Stimulated activated CD4-positive, alpha-beta T cell treated with anti-CD3 and anti-CD28 coated beads, Interleukin-1b, Interleukin-23, amount 100 ng/mL, for 4 hours (primary cell): Measurements from ENCODE around the gene USO1.
A peak's percentile ranks its signal among the peaks of the same experiment; 100 is the strongest.
"Not testable (repeated sequence)": the region's sequence is repeated elsewhere in the genome, so short reads cannot be mapped to it uniquely, and the experiment has no call there.

Experiments used
- DNase-seq, 2 donors: peaks; one replicate each; pipeline ENCODE4 v3.0.0-alpha.2; 2020; ENCODE audit warnings: low read depth in 2 of 2

The USO1 gene, protein sequence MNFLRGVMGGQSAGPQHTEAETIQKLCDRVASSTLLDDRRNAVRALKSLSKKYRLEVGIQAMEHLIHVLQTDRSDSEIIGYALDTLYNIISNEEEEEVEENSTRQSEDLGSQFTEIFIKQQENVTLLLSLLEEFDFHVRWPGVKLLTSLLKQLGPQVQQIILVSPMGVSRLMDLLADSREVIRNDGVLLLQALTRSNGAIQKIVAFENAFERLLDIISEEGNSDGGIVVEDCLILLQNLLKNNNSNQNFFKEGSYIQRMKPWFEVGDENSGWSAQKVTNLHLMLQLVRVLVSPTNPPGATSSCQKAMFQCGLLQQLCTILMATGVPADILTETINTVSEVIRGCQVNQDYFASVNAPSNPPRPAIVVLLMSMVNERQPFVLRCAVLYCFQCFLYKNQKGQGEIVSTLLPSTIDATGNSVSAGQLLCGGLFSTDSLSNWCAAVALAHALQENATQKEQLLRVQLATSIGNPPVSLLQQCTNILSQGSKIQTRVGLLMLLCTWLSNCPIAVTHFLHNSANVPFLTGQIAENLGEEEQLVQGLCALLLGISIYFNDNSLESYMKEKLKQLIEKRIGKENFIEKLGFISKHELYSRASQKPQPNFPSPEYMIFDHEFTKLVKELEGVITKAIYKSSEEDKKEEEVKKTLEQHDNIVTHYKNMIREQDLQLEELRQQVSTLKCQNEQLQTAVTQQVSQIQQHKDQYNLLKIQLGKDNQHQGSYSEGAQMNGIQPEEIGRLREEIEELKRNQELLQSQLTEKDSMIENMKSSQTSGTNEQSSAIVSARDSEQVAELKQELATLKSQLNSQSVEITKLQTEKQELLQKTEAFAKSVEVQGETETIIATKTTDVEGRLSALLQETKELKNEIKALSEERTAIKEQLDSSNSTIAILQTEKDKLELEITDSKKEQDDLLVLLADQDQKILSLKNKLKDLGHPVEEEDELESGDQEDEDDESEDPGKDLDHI

DNA sequence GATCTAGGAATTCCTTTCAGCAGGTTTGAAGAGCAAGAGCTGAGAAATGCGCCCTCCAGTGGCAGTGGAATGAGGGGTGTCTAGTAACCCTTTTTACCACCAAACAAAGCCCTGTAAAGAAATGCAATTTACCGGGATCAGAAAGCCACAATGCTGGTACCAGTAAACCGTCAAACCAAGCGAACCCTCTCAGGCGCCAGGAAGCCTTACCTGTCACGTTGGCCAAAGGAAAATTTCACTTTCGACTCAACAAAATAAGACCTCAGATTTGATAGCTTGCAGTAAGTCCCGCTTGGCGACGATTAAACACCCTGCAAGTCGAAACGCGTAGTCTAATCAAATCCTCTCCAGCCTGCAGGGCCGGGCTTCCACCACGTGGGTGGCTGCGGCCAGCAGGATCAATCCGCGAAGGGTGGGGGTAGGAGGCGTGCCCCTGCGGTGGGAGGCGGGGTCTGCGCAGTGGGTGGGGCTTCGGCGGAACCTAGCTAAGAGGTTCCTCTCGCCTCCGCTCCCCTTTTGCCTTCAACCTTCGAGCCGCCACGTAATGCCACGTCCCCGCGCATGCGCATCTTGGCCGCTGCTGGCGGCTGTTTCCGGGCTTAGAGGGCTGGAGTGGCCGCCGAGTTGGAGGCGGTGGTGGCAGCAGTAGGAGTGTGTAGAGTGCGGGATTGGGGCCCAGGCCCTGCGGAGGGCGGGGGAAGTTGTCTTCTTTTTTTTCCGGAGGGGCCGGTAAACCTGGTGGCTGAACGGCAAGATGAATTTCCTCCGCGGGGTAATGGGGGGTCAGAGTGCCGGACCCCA, at the start of gene USO1:
Gene USO1, plus strand, starts transcription at position 512 of the 801 bp plus-strand sequence. Its CDS starts 243 bp downstream, at position 755.
- DNase-seq = peak; percentile 97 to 99

GRCh38 chr4:75675004-75675531, 49.3 kb upstream of the USO1 start:
- no peak for DNase-seq

DNA sequence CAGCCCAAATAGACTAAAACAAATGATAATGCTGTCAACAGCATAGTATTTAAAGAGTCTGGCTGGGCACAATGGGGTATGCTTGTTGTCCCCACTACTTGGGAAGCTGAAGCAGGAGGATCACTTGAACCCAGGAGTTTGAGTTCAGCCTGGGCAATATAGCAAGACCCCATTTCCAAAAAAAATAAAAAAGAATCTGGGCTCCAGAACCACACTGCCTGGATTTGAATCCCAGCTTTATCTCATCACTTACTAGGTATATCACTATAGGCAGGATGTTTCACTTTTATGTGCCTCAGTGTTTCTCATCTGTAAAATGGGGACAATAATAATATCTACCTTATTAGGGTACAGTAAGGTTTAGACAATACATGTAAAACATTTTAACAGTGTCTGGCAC, 45.9 kb upstream of the USO1 start:
- DNase-seq = no peak

GRCh38 chr4:75678965-75679364, 45.4 kb upstream of the USO1 start:
- no peak for DNase-seq

DNA sequence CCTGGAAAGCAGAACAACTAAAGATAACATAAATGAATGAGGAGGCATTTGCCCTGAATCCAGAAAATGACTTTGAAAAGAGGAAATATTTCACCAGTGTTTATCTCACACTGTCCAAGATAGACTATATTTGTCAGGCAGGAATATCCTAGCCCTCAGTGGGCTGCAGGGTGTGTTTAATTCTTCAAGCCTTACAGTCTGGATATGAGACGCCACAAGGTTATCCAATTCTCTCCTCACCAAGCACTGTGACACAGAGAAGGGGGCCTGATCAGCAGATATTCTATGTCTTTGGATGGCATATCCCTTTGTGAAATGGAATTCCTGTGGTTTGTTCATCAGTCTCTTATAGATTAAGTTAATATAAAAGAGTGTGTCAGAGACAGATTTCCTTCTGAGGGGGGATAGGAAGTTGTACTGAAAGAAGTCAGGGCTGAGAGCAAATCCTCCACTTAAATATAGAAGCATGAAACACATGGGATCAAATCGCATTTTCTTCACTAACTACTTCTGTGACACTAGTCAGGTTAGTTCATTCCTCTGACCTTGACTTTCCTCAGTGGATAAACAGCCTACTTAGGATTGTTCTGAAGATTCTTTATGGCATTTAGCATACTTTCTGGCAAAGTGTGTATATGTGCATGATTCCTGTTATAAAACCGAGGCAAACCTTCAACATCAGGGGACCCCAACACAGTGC, 44.4 kb upstream of the USO1 start:
- DNase-seq = no peak

GRCh38 chr4:75683482-75684155, 40.8 kb upstream of the USO1 start:
- DNase-seq = no peak

DNA sequence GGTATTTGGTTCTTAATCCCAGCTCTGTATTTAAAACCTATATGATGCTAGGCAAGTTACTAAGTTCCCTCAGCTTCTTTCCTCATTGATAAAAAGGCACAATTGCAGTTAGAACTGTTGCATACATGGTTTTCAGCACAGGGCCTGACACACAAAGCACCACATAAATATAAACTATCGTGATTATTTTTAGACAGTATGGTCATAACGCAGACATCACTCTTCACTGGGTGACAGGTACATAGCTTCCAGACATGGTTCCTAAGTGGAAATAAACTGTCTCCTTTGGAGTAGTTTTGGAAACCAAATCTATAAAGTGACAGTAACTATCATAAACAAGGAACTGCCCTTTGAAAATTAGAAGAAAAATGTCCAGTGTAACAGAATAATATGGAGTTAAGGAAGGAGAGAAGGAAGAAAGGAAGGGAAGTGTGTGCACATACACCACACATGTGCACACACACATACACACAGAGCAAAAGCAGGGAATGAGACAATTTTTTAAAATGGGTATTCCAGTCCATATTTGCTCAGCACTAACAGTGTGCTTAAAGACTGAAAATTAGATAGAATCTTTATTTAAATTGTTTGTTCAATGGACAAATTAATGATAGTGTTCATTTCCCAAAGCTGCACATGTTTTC, 38.7 kb upstream of the USO1 start:
- DNase-seq = no peak

DNA sequence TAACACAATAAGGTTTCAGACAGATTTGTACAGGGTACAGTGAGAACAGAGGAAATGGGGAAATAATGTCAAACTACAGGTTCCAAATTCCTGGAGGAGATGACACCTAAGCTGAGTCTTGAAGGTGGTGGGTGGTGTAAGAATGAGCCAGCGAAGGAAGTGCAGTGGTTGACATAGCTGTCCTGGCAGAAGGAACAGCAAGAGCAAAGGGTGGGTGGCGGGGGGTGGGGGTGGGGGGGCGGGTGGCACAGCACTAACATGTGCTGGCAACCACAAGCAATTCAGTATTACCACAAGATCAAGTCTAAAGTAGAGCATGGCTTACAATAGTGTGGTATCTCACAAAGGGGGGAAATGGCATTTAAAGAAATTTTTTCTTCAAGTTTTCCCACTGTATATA, 38.0 kb upstream of the USO1 start:
- DNase-seq = peak in 1 of 2 donors; percentile 27

DNA sequence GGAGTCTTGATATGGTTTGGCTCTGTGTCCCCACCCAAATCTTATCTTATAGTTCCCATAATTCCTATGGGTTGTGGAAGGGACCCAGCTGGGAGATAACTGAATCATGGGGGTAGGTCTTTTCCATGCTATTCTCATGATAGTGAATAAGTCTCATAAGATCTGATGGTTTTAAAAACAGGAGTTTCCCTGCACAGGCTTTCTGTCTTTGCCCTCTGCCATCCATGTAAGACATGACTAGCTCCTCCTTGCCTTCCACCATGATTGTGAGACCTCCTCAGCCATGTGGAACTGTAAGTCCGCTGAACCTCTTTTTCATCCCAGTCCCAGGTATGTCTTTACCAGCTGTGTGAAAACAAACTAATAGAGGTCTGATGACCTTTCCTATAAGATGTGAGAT, 37.3 kb upstream of the USO1 start:
- not testable (repeated sequence) for DNase-seq

DNA sequence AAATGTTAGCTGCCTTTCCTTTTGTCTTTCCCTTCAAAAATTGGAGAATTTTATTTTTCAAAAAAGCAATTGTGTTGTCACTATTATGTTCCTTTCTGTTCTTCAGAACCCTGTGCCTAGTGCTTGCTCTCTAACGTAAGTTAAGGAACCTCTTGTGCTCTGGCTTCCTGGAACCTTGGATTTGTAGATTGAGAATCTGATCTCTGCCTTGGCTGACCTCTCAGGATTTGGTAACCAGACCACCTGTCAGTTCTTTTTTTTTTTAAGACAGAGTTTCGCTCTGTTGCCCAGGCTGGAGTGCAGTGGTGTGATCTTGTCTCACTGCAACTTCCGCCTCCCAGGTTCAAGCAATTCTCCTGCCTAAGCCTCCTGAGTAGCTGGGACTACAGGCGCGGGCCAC, 32.3 kb upstream of the USO1 start:
- DNase-seq = not testable (repeated sequence)

DNA sequence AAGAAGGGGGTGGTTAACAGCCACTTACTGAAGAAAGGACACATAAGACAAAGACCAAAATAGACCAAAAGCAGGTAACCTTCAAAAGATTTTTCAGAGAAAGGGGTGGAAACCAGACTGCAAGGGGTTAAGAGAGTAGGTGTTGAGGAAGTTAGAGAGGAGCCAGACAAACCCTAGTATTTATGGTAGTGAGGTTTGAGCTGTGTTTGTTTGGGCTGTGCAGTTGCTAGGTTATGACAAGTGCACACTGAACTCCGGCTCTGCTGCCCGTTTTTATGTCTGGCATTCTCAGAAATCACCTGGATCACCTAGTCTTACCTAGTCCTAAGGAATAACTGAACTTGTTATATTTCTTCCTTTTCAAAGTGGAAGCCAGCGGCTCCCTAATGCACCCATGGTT, 28.3 kb upstream of the USO1 start:
- no peak for DNase-seq

DNA sequence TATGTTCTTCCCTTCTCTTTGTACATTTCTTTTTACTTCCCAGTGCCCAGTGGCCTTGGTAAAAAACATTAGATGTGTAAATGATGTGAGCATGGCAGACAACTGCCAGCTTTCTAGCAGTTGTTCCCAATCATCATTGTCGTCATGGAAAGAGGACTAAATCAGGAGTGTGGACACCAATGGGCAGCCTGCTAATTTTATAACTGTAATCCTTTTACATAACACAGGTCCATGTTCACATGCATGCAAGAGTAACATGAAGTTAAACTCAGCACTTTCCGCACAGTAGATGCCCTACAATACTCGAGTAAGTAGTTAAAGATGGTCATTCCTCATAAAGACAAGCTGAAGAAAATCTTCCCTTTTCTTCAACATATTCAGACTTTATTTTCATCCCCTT, 27.8 kb upstream of the USO1 start:
- no peak for DNase-seq

DNA sequence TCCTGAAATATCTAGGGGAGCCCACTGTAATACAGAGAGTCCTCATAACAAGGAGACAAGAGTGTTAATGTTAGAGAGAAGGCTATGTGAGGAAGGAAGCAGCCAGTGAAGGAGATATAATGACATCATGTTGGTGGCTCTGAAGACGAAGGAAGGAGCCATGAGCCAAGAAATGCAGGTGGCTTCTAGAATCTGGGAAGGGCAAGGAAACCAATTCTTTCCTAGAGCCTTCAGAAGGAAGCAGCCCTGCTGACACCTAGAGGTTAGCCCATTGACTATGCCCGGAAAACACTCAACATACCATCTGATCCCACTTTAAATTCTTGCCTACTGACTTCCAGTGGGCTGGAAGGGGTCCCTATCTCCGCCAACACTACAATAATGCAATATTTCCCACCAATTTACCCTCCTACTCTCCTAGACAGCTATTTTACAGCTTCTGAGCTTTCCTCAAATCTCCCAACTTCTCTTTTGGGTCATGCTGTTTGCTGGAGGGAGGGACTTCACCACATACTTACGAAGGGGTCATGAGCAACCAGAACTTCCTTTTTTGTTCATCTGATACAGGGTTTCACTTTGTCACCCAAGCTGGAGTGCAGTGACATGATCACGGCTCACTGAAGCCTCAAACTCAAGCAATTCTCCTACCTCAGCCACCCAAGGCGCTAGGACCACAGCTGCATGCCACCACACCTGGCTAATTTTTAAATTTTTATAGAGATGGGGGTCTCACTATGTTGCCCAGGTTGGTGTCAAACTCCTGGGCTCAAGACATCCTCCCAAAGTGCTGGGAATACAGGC, 26.0 kb upstream of the USO1 start:
- DNase-seq = no peak

GRCh38 chr4:75698963-75699228, 25.5 kb upstream of the USO1 start:
- no peak for DNase-seq

- DNase-seq = no peak
Observed at GRCh38 chr4:75699299-75699698, 25.1 kb upstream of the USO1 start.

DNA sequence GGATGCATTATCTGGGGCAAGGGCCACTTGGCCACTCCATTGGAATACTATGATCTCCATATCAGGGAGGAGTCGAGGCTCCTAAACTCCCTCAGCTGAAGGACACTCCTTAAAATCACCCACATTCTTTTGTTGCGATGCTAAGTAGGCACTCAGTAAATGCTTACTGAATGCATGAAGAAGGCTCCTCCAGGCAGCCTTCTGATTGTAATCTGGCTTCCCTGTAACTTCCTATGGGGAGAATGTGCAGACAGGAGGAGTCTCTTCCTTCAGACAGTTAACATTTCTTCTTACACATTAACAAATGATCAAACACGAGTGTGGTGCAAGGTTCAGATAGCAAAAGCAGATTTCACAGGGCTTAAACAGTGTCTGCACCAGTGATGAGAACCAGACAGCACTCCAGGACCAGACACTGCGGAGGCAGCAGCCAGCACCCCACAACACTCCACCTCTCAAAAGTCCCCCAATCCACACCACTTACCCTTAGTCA, 21.4 kb upstream of the USO1 start:
- no peak for DNase-seq

DNA sequence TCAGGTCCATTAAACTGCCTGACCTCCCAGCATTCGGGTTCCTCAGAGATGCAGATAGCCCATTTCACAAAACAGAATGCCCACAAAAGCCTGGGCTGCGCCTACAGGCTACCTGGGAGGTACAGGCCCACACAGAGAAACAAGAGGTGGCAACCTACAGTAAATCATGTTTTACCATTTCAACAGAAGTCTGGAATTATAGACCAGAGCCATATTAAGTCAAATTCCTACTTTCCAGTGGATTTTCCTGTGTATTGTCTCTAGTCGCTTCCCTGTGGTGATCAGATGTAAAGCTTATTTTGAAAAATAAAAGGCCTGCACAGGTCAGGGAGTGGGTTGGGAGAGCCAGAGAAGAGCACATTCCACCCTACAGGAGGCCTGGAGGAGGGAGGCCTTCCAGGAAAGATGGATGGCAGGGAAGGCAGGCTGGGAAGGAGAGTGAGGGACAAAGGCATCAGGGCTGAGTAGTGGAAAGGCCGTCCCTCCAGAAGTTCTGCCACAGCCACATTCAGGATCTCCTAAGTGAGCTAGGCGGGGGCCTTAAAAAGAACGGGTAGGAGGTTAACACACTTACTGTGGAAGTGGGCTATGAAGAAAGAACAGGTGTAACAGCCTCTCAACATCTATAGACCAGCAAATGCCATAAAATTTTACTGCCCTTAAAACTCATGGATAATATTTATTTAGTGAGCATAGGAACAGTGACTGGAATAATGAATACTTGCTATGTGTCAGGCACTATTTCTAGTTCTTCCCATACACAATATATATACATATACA, 19.0 kb upstream of the USO1 start:
- DNase-seq = no peak

DNA sequence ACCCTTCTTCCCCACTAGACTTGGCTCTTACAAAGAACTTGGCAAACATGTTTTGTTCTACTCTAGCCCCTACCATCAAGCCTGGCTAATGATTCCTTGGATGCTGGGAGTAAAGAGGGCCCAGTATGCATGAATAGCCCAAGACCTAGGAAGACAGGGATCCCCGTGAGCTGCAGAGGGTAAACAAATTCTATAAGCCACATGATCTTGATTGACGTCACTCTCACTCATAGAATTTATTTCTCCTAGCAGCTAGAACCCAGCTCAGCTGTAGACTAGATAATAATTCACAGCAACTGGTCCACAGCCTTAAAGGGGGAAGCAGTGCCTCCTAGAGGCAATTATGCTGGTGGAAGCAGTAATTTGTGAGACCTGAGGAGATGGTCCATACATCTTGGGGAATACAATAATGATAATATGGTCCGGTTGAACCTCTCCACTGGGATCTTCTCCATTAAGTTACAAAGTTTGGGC, 16.1 kb upstream of the USO1 start:
- DNase-seq = peak in 1 of 2 donors; percentile 24
